Transverse colon (tissue), 3 donors: ENCODE data around the gene GSTT2.

ENCODE experiments used
- CTCF ChIP-seq, 5 experiments: fragments of 200-600 bp in 3 of 5; fragments of 450-650 bp in 2 of 5; sonication (generic) in 3 of 5; IDR thresholded peaks; 1 replicate in 2 of 5; 2 replicates in 3 of 5; pipeline ENCODE4 v1.5.1; 2016 to 2017; ENCODE audit warnings: antibody characterized with exemption in 5 of 5, inconsistent platforms in 3 of 5, mild to moderate bottlenecking in 2 of 5, moderate library complexity in 1 of 5
- EP300 ChIP-seq: sonication (generic); formaldehyde crosslinking; IDR thresholded peaks from one replicate; pipeline ENCODE4 v1.6.1; 2017; ENCODE audit warnings: antibody characterized with exemption, low read depth
- POLR2A ChIP-seq: fragments of 450-650 bp; IDR thresholded peaks from one replicate; pipeline ENCODE4 v1.6.1; 2016; ENCODE audit warnings: antibody characterized with exemption, mild to moderate bottlenecking, moderate library complexity

- TF ChIP-seq POLR2A (no peak), EP300 (no peak), CTCF (IDR thresholded peaks at IDR 0.05) (no peak)
Observed at GRCh38 chr22:24028533-24028932, 48.6 kb downstream of the GSTT2 start.
